C4-2B (cell line): ENCODE data around the gene TMEM72.

ENCODE experiments used
- H3K27ac ChIP-seq: fragments of 450-650 bp; 2 replicates; pipeline ENCODE4 v1.5.1; 2017
- CTCF ChIP-seq: fragments of 450-650 bp; conservative IDR thresholded peaks from 2 replicates; pipeline ENCODE4 v1.5.1; 2017; ENCODE audit warnings: mild to moderate bottlenecking
- ZFX ChIP-seq: fragments of 450-650 bp; IDR thresholded peaks from 2 replicates; pipeline ENCODE4 v1.6.1; 2017

The TMEM72 gene

GRCh38 chr10:44920252-44920651 lies 9.1 kb downstream of the TMEM72 start:
- TF ChIP-seq ZFX (no peak), CTCF (no peak)
- no peak overlapping the region for H3K27ac ChIP-seq

GRCh38 chr10:44921061-44921460 lies 9.9 kb downstream of the TMEM72 start:
- H3K27ac ChIP-seq: no peak overlapping the region
- TF ChIP-seq CTCF: no peak
- no peak for TF ChIP-seq ZFX

- H3K27ac ChIP-seq: no peak overlapping the region
- TF ChIP-seq ZFX: no peak
These were observed 10.4 kb downstream of the TMEM72 start for GRCh38 chr10:44921506-44921905.

GRCh38 chr10:44922021-44922420 lies 10.9 kb downstream of the TMEM72 start:
- H3K27ac ChIP-seq: no peak overlapping the region
- TF ChIP-seq ZFX: no peak
- TF ChIP-seq CTCF: no peak

- H3K27ac ChIP-seq: no peak overlapping the region
- TF ChIP-seq CTCF: no peak
- no peak for TF ChIP-seq ZFX
These were observed 11.8 kb downstream of the TMEM72 start for GRCh38 chr10:44922796-44923545.

- no peak overlapping the region for H3K27ac ChIP-seq
- TF ChIP-seq ZFX (no peak), CTCF (no peak)
These were observed 12.5 kb downstream of the TMEM72 start for GRCh38 chr10:44923611-44924010.

- TF ChIP-seq CTCF: no peak
- TF ChIP-seq ZFX: no peak
- H3K27ac ChIP-seq: no peak overlapping the region
These were observed 13.3 kb downstream of the TMEM72 start for GRCh38 chr10:44924261-44925040.
